HG03378 (cell line): ENCODE results near the gene TSPEAR.
"Not testable (repeated sequence)": the region's sequence is repeated elsewhere in the genome, so short reads cannot be mapped to it uniquely, and the experiment has no call there.

Source experiments
- ATAC-seq: cut with Tn5 transposase; IDR thresholded peaks from one replicate; pipeline ENCODE4 v1.9.1; 2021; ENCODE audit warnings: mild to moderate bottlenecking, moderate library complexity; ENCODE audit not compliant: unreplicated experiment

Gene TSPEAR

DNA sequence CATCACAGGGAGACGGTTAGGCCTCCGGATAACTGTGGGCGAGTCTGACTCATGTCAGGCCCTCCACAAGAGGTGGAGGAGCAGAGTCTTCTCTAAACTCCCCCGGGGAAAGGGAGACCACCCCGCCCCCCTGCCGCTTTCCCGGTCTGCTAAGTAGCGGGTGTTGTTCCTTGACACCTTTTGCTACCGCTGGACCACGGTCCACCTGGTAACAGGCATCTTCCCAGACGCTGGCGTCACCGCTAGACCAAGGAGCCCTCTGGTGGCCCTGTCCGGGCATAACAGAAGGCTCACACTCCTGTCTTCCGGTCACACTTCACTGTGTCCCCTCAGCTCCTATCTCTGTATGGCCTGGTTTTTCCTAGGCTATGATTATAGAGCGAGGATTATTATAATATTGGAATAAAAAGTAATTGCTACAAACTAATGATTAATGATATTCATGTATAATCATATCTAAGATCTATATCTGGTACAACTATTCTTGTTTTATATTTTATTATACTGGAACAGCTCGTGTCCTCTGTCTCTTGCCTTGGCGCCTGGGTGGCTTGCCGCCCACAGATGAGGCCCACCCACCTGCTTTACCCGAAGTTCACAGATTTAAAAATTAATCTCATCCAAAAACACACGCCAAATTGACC is 231.7 kb downstream of the TSPEAR start:
- ATAC-seq = not testable (repeated sequence)

DNA sequence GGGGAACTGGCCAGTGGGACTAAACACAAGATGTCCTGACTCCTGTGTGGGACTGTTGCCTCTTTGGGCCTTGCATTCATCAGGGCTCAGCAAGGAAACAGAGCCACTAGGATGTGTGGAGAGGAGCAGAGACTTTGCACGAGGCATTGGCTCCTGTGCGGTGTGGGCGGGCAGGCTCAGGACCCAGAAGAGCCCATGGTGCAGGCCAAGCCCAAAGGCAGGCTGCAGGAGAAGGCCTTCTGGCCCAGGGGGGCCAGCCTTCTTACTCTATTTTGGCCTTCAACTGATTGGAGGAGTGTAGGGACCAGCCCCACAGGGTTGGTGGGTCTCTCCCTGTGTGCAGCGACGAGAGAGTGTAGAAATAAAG is 232.6 kb downstream of the TSPEAR start:
- ATAC-seq = no peak

DNA sequence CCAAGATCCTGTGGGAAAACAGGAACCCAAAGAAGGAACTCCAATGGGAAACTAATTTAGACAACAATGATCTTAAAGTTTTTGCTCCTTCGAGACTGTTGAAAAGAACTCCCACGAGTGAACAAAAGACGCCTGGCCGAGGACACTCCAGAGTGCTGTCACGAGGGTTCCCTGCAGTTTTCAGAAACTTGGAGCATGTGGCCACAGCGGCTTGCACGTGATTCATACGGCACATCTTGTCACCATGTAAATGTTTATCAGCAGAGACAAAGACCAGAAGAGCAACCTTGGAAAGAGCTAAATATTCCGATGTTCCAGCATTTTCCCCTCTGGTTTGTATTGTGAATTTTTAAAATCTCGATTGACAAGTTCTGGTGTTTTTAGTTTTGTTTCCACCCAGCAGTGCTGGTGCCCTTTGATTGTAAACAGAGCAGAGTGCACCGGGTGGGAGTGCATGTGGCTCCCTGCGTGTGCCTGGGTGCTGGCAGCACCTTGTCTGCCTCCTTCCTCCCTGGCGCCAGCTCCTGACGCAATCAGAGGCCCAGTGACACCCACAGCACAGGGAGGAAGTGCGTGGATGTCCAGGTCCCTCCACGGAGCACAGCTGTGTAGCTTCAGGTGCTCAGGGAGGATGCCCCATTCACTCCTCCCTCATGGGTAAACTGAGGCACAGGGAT is 233.1 kb downstream of the TSPEAR start:
- no peak for ATAC-seq

DNA sequence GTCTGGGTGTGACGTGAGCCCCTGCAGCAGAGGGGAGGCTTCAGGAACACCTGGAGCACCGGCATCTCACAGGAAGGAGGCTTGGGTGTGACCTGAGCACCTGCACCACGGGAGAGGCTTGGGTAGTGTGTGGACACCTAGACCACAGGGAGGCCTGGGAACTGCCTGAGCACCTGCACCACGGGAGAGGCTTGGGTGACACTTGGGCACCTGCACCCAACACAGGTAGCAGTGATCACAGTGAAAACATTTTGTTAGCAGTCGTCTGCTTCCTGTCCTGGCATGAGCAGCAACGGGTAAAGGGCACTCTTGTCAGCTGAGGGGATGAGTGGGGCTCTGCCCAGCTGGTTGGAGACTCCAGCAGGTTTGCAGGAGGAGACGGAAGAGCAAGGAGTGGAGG is 233.7 kb downstream of the TSPEAR start:
- no peak for ATAC-seq

DNA sequence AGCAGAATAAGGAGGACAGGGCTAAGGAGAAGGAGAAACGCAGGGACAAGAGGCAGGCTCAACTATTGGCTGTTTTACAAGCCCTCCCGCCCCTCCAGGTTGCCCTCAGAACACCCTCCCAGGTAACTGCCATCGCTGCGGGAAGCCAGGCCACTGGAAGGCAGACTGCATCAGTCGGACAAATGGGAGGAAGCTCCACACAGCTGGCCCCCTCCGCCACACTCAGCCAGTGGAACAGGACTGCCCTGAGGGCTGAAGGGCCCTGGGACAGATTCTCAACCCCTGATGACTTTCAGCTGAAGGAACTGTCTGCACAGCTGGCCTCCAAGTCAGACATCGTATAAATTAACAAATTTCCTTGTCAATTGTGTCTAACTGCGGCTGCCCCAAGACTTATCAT is 234.2 kb downstream of the TSPEAR start:
- no peak for ATAC-seq

DNA sequence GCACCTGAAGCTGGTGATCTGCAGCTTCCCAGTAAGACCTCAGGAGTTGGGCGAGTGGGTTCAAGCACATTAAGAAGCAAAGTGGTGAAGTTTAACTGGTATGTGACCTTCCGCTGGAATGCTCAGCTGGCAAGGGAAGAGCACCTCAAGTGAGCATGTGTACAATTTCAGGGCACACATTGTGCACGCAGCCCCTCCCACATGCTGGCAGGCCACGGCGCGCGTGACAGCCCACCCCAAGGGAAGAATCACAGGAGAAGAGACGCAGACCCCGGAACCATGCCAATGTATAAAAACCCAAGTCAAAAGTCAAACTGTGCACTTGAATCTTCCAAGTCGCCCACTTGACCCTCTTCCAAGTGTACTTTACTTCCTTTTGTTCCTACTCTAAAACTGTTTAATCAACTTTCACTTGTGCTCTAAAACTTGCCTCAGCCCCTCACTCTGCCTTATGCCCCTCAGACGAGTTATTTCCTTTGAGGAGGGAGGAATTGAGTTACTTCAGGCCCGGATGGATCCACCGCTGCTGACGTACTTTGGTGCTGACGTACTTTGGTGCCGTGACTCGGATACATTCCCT is 236.0 kb downstream of the TSPEAR start:
- no peak for ATAC-seq

DNA sequence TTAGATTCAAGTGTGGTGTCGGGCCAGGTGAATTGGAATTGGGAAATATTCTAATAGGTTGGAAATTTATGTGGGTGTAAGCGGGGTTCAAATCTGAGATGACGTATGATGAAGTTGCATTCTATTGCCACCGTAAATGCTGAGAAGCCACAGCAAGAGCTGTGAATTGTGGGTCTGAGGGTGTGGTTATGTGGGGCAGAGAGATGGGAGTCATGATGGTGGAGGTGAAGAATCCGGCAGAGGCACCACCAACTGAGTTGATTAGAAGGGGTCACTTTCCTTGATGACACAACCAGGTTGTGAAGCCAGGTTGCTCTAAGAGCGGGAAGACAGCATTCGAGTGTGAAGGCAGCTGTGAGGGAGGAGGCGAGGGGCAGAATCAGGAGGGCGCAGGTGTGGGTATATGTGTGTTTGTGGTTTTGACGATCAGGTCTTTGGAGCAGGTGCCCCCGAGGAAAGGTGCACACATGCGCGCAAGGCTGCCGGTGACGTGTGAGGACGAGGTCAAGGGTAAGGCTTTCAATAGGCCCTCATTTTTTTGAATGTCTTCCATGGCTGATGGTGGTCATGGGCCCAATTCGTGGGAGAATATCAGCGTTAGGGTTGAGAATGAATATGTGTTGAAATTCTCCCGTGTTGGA is 237.3 kb downstream of the TSPEAR start:
- ATAC-seq = no peak

DNA sequence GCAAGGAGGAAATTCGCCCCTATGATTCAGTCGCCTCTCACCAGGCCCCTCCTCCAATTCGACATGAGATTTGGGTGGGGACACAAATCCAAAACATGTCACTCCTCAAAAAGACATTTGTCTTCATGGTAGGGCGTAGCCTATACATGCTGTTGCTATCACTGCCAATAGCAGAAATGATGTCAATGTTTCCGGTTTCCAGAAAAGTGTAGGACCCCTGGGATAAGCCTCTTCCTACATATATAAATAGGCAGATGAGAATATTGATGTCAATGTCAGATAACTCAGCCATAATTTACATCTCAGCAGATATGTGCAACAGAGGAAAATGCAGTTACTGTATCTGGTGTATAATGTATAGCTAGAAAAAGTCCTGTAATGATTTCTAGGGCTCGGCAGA is 239.4 kb downstream of the TSPEAR start:
- ATAC-seq = no peak

DNA sequence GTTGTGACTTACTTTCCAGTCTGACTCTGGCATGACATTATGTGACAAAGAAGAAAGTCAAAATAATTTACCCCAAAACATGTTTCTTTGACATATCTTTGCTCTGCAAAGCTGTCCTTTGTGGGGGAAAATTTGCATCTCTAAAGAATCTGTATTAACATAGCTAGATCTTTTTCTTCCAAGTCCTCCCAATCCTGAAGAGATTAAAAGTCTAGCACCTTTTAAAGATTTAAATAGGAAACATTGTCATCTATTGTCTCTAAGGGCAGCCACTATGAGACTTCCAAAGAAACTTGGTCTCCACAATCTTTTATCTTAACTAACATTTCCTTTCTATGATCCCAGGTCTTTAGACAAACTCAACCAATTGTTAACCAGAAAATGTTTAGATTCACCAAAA is 240.0 kb downstream of the TSPEAR start:
- no peak for ATAC-seq

DNA sequence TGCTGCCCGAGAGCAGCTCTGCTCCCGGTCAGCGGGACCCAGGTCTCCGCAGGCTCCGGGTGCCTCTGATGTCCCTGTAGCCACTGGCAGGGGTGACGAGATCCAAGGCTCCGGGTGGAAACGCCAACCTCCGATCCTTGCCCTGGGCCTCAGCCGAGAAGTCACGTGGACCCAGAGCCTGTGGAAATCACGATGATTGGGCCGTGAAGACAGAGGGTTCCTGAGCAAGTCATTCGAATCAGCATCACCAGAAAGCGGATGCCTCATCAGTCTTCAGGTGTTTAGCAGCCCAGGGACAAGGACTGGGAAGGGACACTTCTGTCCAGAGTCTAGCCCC is 243.5 kb downstream of the TSPEAR start:
- ATAC-seq = no peak

DNA sequence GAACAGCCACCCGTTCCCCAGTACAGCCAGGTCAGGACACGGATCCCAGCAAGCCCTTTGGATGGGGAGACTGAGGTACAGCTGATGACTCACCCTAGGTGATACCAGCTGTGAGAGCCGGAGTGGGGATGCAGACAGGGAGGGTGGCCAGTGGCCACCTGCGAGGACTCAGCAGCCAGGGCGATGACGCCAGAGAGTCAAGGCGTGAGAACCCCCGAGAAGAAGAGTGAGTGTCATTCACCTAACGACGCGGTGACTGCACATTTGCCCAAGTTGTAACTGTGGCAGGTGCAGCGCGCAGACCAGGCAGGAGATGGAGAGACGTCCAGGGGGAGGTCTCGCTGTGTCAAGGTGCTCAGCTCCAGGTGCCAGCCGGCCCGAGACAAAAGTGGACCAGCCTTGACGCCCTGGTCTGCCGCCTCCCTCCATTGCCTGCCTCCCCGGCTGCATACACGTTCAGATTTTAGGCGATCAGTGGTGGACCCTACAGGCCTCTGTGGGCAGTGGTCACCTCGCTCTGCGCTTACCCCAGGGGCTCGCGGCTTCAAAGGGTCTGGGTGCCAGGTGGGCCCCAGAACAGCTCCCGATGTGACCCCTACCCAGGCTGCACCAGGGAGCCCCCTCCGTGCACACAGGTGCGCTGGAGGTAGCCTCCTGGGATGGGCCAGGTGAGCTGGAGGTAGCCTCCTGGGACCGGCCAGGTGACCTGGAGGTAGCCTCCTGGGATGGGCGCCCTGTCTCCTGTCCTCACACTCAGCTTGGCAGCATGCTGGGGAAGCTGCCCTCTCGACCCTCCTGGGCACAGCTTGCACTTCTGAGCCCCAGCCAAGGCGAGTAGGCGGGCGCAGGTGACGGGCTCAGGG is 244.1 kb downstream of the TSPEAR start:
- no peak for ATAC-seq

DNA sequence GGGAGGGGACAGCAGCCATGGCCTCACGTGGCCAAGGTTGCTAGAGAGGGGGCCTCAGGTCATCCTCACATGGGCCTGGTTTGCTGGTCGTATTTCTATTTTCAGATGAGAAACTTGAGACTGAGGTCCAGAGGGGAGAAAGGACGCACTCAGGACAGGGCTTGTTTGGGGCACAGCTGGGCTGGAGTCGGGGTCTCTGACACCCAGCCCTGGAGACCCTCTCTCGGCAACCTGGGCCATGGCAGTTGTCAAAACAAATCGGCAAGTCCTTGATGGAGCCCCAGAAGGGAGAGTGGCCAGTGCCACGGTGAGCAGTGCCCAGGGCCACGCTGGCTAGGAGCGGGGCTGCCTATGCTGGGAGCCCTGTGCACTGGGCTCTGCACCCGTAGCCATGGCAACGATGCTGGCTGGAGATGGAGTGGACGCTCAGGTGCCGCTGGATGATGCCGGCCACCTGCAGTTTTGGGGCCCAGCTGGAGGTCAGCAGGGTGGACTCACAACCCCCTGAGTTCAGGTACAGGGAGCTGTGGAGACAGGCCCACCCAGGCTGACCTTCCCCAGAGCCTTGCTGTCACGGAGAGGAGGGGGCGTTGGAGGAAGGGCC is 244.9 kb downstream of the TSPEAR start:
- ATAC-seq = no peak

DNA sequence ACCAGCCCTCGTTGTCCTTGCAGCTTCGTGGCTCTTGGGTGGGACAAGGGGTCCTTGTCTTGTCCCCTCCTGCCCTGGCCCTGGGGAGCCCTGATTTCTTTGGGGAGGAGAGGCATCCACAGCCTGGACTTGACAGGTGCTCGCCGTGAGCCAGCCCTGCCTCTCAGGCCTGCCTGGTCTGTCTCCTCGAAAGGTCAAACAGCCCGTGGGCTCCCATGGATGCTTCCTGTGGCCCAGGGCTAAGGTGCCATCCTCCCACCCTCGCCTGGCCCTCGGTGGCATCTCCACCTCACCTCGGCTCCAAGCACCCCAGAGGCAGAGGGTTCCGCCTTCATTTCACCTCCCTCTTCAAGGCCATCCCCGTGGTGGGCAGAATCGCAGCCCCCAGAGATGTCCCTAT is 247.0 kb downstream of the TSPEAR start:
- no peak for ATAC-seq

DNA sequence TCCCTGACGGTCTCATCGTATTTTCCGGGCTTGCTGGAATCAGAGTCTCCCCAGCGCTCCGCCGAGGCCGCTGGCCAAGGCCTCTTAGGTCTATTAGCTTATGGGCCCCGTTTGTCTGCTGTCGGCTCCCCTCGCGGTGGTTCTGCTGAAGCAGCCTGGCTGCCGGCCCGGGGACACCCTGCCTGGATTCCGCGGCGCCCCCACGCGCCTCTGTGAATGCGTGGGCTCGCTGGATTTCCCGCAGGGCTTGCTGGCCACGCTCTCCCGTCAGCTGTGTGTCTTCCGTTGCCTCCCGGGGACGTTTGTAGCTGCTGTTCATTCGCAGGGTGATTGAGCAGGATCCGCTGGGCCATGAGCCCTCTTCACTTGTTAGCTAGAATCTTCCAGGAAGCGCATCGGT is 247.6 kb downstream of the TSPEAR start:
- no peak for ATAC-seq

DNA sequence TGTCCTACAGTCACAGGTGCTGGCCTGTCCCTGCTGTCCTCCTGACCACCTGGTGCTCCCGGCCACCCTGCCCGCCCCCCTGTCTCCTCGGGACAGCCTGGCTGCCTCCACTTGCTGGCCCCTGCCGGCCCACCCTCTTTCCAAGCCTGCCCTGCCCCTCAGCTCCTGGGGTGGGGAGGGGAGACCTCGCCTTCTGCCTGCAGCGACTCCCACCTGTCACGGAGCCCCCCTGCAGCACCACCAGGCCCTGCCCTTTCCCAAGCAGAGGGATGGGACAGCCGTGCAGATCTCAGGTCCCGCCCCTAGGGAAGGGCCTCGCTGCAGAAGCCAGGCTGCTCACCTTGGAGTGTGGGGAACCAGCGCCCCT is 248.6 kb downstream of the TSPEAR start:
- ATAC-seq = no peak

DNA sequence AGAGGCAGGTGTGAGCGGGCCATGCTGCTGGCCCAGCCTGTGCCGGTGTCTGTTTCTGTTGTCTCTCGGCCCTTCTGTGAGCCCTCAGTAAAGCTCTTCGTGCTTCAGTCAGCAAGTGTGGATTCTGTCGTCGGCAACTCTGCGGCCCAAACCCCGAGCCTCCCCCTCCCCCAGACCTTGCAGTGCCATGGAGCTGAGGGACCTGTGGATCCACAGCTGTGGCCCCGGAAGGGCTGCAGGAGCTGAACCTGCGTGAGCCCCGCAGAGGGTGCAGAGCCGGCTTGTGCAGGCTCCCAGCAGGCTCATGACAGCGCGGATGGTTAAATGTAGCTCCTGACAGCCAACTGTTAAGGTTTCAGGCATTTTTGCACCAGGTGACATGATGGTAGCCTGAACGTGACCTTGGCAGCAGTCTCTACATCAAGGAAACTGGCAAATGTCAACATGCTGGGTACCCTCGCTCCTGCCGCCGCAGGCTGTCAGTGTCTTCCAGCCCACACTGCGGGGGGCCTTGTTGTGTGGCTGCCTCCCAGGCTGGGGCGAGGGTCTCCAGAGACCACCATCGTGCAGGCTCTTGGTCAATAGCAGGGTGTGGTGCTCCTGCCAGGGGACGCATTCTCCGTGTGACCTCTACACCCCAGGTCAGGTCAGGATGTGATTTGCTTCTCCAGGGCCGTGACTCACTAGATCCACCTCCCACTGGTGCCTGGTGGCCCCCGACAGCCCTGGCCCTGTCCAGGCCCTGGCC is 249.1 kb downstream of the TSPEAR start:
- ATAC-seq = no peak

DNA sequence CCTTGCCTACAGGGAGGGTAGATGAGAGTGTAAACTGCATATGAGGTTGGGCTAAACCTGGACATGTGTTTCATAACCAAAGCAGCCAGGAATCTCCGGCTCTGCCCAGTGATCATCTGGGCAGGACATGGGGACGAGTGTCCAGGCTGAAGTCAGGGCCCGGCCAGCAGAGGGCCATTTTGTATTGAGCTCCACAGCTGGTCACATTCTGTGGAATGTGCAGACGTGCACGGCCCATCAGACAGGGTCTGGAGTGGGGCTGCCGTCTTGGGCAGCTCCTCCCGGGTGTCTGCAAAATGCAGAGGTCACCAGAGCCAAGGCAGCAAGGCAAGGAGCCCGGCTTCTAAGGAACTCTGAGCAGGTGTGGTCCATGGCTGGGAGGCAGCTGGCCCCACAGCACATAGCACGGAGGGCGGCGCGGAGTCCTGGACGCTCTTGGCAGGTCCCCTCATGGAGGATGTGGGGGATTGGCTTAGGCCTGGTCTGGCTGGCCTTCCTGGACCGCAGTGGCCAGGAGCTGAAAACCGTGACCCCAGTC is 249.8 kb downstream of the TSPEAR start:
- no peak for ATAC-seq

DNA sequence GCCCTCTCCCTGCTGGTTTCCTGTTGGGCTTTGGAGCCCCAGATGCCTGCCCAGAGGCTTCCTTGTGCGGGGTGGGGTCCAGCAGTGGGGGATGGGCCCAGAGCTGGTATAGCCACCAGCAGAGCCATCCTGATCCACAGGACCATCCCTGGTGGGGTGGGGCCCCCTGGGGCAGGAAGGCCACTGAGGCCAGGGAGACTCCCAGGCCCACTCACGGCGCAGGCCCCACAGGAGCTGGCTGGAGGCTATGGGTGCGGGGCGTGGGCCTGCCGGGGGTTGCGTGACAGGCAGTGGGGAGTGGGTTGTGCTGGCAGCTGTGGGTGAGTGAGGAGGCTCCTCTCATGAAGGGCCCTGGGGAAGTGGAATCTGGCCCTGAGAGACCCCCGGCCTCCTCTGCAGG is 250.4 kb downstream of the TSPEAR start:
- ATAC-seq = no peak

DNA sequence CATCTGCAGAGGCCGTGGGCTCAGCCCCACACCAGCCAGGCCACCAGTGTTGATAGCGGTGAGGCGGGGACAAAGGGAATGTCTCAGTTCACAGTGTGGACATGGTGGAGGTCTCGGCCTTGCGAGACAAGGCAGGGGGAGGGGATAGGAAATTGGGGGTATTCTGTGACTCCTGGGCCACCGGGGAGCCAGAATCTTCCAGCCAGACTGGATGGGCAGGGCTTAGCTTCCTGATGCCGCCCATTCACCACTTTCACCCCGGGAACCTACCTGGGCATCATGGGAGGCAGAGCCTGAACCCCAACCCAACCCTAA is 251.0 kb downstream of the TSPEAR start:
- ATAC-seq = no peak

DNA sequence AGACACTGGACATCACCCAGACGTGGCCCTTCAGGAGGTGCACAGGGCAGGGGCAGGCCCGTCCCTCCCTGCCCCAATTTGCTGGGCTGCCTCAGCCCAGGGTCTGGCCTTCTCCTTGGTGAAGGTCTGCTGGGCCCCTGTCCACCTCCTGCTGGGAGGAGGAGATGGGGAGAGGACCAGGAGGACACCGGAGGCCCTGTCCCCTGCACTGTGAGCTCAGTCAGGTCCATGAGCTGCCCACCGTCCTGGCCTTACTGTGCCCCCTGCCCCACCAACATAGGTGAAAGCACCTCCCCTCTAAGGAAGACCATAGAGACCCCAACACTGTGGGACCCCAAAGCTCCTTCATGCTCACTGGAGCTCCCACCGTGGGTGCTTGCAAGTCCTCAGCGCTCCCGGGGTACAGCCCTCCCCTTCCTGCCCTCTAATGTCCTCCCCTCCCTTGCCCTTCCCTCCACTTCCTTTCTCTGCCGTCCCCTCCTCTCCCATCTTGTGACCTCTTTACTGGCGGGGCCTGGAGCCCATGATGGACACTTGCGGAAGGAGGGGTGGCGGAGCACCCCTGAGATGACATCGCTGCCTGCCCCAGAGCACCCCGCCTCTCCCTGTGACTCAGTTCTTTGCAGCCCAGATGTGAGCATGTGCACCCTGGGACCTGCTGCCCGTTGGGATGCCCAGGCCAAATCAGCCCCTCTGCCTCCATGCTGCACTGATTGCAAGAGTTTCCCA is 251.5 kb downstream of the TSPEAR start:
- no peak for ATAC-seq
